GM21619 (cell line): Measurements from ENCODE around the gene SHANK3.

ENCODE experiments used
- ATAC-seq: cut with Tn5 transposase; IDR thresholded peaks from one replicate; pipeline ENCODE4 v1.9.1; 2021; ENCODE audit not compliant: unreplicated experiment

The SHANK3 gene

DNA sequence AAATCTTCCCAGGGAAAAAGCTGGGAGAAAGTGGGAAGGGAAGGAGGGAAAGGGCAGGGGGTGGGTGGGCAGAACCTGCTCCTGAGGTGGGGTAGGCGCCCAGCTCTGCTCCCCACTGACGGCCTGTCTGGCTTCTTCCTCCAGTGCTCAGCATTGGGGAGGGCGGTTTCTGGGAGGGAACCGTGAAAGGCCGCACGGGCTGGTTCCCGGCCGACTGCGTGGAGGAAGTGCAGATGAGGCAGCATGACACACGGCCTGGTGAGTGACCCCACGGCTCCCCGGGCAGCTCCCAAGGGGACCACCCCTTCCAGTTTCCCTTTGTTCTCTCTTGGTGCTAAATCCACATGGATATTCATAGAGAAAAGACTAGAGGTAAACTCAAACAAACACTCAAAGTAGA is 25.9 kb downstream of the SHANK3 start:
- no peak for ATAC-seq

DNA sequence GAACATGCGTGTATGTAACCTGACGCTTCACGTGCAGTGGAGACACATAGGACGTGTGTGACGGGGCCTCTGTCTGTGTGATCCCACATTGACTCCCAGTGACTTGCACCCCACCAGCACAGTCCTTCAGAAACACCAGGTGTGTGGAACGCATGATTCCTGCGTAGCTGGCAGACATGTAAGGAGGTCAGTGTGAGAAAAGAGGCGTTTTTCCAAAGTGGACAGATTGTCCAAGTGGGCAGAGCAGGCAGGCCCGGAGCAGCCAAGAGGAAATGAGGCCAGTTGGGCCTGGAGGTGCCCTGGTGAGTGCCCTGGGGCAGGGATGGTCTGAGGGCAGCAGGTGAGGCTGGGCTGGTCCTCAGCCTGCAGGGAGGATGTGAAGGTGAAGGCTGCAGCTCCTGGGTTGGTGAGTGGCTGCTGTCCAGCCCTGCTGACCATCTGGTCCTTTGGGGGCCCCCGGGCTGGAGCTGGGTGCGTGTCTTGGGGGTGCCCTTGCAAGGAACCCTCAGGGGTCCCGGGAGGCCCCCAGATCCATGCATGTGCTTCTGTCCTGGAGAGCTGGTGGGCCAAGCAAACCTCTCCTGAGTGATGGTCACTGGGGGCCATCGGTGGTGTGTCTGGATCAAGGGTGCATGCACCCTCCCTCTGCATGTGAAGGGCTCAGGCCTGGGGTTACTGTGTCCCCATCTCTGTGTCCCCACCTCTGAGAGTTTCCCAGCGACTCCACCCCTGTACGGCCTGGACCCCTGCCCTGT is 26.6 kb downstream of the SHANK3 start:
- no peak for ATAC-seq

DNA sequence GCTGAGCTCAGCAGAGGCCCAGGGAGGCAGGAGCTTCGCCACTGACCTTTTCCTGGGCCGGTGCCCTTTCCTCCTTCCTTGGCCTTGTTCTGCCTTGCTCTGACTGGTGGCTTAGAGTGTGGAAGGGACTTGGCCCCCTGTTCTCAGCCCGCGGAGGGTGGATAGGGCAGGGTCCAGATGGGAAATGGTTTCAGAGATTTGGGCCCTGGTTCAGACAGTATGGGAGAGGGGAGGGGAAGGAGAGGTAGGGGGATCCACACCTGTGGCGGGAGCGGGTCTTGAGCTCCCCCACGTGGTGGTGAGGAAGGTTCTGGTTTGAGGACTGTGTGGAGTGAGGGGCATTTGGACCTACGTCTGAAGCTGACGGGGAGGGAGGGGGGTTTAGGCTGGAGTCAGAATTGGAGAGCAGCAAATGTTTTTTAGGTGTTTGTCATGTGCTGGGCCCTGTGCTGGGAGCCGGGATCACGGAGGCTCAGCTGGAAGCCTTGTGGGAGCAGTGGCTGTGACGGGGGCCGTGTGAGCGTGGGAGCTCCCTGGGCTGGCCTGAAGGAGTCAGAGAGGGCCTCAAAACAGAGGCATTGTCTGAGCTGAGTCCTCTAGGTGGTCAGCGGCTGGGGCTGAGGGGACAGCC is 27.2 kb downstream of the SHANK3 start:
- no peak for ATAC-seq

DNA sequence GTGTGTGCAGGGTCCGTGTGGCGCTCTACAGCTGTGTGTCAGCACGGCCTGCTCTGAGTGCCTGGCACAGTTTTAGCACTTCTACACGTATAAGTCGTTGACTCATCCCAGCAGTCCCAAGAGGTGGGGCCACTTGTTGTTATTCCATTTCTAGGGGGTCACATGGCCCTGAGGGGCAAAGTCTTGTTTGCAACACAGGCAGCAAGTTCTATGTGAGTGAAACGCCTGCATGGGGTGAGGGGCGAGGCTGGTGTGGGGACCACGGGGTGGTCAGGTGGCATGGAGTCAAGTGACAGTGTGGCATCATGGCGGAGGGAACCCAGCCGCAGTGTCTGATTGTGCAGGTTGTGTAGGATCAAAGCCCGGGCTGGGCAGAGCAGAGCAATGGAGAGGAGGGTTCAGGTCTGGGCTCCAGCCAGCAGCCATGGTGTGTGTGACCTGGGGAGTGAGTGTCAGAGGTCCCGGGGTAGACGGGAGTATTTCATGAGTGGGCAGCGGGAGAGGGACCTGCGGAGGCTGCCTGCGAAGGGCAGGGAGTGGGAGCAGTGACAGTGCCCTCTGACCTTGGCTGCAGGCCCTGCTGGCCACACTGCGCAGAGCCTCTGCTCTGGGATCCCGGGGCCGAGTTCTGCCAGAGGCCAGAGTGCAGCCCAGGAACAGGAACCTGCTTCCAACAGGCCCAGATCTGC is 27.9 kb downstream of the SHANK3 start:
- no peak for ATAC-seq

DNA sequence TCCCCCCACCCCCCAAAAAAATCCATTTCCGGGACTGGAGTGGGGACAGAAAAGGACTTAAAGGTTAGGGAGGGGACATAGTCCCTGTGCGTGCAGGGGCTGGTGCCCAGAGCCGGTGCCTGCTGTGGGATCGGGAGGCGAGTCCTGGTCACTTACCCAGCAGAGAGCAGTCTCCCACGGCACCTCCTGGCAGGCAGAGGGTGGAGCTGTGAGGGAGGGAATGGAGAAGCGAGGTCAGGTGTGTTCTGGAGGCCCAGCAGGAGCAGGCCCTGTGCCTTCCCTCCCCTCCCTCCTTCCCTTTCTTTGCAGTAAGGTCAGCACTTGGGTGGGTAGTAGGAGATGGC is 28.4 kb downstream of the SHANK3 start:
- ATAC-seq: no peak

DNA sequence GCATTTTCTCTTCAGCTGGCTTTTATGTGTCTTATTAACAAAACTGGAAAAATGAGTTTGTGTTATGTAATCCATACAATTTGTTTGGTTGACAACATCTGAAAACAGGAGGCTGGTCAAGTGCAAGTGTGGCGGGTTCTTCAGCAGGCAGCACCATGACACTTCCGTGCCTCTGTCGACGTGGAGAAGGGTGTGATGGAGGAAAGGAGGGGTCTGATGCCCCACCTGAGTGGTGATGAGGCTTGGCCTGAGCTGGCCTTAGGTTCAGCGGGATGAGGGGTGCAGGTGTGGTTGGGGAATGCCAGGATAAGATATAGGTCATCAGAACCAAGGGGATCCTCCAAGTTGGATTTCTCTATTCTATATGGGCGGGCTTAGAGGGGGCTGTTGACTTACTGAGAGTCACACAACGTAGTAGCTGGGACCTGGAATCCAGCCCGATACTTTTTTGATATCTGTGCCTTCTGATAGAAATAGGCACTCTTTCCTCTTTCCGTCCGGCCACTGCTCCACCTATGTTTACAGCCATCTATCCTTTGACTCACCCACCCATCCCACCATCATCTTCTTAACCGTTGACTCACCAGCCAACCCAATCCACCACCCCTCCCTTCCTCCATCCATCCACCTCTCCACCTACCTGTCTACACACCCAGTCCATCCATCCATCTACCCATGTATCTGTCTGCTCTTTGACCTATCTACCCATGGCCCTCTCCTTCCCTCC is 29.0 kb downstream of the SHANK3 start:
- no peak for ATAC-seq

DNA sequence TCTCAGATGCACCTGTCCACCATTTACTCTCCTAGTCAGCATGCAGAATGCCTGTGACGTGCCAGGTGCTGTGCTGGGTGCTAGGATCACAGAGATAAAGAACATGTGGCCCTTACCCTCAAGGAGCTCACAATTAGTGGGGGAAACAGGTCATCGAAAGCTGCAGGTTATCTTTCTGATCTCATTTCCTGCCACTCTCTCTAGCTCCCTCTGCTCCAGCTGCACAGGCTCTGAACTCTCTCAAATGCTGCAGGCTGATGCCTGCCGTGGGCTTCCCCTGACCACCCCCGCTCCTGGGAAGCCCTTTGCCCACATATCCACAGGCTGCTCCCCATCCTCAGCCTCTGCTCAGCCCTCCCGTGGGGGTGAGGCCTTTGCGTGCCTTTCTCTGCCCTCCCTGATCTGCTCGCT is 29.6 kb downstream of the SHANK3 start:
- ATAC-seq: no peak

DNA sequence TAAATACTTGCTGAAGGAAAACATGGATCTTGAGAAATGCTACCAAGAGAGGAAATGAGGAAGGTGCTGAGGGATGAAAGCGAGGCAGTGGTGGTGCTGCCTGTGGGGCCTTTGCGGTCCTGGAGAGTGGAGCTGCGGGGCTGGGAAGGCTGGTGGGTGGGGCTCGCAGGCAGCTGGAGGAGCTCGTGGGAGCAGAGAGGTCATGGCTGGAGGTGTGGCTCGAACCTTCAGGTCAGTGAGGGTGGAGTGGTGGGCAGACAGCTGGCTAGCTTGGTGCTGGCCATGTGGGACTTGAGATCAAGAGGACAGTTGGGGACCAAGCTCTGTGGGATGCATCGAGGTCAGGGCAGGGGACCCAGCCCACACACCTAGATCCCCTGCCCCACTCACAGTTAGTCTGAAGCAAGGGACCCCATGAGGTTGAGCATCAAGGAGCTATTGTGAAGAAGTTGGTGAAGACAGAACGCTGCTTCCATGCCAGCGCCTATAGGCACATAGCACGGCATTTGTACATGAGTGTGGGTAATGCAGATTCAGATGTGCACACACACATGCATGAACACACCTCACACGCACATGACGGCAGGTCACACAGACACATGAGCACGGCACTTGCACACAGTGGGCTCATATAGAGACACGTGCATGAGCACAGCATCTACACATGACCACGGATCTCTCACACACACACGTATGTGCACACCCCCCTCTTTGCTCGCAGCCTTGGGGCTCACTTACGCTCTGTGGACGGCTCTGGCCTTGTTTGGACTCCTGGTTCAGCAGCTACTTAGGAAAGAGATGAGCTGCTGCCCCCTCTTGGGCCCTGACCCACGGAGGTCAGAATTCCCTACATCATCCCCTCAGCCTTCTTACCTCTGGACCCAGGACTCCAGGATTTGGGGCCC is 30.4 kb downstream of the SHANK3 start:
- no peak for ATAC-seq

DNA sequence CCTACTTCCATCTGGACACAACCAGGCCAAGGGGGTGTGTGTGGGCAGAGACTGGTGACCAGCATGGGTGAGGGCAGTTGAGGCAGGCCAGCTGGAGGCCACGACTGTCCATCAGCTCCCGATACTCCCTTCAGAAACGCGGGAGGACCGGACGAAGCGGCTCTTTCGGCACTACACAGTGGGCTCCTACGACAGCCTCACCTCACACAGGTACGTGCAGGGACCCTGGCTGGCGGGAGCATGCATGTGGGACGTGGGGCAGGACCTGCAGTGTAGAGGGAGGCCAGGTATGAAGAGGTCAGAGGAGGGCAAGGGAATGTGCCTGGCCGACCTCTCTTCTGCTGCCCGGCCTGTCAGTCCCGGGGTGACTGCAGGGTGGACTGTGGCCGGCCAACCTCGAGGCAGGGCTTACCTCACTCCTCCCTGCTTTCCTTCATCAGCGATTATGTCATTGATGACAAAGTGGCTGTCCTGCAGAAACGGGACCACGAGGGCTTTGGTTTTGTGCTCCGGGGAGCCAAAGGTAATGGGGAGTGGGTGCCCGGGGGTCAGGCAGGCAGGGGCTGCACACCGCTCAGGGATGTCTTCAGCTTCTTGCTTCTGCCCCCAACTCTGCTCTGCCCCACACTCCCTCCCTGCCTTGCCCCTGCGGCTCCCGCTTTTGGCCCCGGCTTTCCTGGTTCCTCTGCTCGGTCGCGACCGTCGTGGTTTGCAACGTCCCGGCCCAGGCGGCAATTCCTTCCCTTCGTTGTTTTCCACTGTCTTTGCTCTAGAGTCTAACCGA is 31.3 kb downstream of the SHANK3 start:
- ATAC-seq: no peak

DNA sequence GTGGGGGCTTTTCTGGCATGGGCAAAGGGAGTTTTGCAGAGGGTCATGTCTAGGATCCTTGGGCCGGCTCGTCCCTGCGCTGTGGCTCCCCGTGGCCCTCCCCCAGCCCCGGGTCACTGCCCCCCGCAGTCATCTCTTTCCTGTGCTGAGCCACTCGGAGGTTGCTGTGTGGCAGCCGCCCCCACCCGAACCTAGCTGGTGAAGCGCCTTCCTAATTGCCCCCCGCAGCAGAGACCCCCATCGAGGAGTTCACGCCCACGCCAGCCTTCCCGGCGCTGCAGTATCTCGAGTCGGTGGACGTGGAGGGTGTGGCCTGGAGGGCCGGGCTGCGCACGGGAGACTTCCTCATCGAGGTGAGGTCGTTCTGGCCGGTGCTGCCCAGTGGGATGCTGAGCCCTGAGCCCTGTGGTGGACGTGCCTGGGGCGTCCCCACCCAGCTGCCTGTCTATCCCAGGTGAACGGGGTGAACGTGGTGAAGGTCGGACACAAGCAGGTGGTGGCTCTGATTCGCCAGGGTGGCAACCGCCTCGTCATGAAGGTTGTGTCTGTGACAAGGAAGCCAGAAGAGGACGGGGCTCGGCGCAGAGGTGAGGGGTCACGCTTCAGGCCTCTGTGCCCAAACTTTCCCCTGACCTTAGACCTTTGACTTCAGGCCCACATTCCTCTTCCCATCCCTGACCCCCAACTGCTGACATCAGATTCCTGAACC is 32.0 kb downstream of the SHANK3 start:
- ATAC-seq: no peak

DNA sequence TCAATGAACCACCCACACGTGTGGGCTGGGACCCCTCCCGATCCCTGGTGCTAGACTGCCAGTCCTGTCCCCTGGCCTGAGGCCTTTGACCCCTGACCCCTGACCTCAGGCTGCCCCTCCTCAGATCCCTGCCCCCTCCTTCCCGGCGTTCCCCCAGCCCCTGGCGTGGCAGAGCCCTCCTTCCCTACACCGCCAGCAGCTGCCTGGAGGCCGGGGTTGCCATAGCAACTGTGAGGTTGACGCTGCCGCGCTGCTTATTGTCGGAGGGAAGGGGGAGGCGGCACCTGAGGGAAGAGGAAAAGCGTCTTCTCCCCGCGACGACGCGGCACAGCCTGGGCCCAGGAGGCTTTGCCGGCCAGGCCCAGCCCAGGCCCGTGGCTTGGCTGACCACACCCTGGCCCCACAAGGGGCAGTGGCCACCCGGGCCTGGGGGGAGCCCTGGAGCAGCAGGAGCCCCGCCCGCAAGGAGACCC is 32.6 kb downstream of the SHANK3 start:
- no peak for ATAC-seq

DNA sequence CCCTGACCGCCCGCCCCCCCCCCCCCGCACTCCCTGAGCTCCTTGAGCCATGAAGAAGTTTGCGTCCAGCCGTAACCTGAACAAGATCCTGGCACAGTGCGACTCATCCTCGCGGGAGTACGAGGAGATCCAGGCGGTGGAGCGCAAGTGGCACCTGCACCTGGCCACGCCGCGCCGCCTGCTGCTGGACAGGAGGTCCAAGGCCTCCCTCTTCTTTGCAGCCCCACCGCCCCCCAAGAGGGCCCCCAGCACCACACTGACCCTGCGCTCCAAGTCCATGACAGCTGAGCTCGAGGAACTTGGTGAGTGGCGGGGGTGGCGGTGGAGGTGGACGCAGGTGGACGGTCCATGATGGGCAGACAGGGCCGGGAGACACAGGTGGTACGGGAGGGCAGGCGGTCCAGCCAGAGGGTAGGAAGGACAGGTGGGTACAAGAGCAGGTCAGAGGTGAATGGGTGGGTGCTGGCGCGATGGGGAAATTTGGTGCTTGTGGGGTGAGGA is 33.3 kb downstream of the SHANK3 start:
- no peak for ATAC-seq

DNA sequence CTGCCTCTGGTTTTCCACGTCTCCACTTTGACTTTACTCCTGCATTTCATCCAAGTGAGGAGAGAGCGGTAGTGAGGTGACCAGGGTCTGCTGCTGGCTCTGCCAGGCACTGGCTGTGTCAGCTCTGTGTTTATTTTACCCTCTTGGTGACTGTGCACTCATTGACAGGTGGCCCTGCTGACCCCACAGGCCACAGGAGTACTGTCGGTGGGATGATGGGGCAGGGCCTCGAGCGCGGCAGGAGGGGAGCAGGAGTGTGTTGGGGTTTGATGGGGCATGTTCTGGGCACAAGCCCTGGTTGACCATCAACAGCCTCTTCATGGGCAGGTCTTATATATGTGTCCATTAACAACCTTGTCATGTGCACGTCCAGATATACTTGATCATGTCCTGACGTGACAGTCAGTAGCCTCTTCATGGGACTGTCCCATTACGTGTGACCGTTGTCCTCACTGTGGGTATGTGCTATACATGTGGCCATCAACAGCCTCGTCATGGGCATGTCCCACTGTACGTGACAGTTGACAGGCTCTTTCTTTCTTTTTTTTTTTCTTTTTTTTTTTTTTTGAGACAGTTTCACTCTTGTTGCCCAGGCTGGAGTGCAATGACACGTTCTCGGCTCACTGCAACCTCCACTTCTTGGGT is 34.0 kb downstream of the SHANK3 start:
- ATAC-seq: no peak

DNA sequence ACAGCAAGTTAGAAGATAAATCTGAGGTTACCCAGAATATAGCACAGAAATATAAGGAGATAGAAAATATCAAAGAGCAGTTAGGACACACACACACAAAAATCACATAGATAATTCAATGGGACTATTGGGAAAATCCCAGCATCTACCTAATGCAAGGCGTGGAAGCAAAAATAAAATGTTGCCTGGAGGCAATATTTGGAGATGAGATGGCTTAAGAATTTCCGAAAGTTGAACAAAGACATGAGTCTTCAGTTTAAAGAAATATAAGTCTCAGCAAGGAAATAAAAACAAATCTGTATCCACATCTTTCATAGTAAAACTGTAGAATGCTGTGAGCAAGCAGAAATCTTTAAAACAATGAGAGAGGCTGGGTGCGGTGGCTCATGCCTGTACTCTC is 35.9 kb downstream of the SHANK3 start:
- ATAC-seq: no peak

DNA sequence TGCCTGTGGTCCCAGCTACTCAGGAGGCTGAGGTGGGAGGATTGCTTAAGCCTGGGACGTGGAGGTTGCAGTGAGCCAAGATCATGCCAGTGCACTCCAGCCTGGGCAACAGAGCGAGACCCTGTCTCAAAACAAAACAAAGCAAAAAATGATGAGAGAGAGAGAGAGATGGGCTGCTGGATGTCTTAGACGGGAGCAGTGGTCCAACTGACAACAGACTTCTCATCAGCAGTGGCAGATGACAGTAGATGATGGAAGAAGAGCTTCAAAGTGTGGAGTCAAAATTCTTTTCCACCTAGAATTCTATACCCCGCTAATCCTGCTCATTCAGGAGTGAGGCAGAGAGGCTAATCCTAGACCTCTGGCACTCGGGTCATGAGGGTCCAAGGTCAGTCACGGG is 36.4 kb downstream of the SHANK3 start:
- no peak for ATAC-seq

DNA sequence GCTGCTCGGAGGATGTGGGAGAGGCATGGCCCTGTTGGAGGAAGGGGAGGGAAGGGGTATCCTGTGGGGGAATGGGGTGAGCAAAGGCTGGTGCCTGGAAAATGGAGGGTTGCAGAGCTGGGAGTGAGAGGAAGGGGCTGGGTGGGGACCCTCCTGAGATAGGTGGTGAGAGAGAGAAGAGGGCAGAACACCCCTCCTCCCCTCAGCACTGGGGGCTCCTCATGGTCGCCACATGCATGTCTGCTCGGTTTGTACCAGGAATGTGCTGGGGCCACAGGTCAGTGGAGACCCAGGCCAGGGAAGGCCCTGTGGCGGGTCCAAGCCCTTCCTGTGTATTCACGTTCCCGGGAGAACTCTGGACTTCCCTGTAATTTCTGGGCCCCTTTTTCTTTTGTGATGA is 37.6 kb downstream of the SHANK3 start:
- ATAC-seq: no peak

DNA sequence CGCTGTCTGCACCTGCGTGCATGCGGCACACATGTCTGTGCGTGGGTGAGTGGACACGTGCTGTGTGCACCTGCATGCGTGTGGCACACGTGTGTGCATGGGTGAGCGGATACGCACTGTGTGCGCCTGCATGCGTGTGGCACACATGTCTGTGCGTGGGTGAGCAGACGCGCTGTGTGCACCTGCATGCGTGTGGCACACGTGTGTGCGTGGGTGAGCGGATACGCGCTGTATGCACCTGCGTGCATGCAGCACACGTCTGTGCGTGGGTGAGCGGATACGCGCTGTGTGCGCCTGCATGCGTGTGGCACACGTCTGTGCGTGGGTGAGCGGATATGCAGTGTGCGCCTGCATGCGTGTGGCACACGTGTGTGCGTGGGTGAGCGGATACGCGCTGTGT is 38.3 kb downstream of the SHANK3 start:
- ATAC-seq: no peak
